CD4-positive, alpha-beta T cell (primary cell): ENCODE measurements around the gene DUSP19. TPM values are rescaled to one million over a fixed set of nuclear protein-coding genes. Genes with fewer than 3 reads are reported as not detected.

Source experiments
- ATAC-seq: fragments of 200-7000 bp; cut with Tn5 transposase; one replicate; pipeline ENCODE4 v1.10.0; 2022; ENCODE audit warnings: mild to moderate bottlenecking; ENCODE audit not compliant: poor library complexity
- CTCF ChIA-PET: fragments of 350-600 bp; sonication (Branson Sonifier 250); formaldehyde crosslinking; loops from one replicate; lab custom pipeline; 2021; ENCODE audit warnings: antibody characterized with exemption, inconsistent platforms; lab: Charles Lee
- POLR2A ChIA-PET: fragments of 350-600 bp; sonication (Branson Sonifier 250); formaldehyde crosslinking; loops from one replicate; lab custom pipeline; 2021; ENCODE audit warnings: antibody characterized with exemption, inconsistent platforms; lab: Charles Lee
- DNase-seq, 14 experiments: peaks; one replicate each; pipeline ENCODE4 v3.0.0-alpha.2; 2013 to 2020; ENCODE audit warnings: mixed read lengths in 2 of 14
- H3K27ac ChIP-seq, 2 donors: one replicate each; pipeline versions ENCODE4 v1.5.1 to v1.7.0; 2013; ENCODE audit warnings: low read length in 2 of 2, low read depth in 1 of 2, mild to moderate bottlenecking in 1 of 2
- H3K27me3 ChIP-seq, 2 experiments: 1 replicate in 1 of 2; 2 replicates in 1 of 2; pipeline versions ENCODE4 v1.6.1 to v1.7.0; 2013; ENCODE audit warnings: low read length in 2 of 2, control low read depth in 1 of 2, mild to moderate bottlenecking in 1 of 2, moderate library complexity in 1 of 2; ENCODE audit not compliant: insufficient read depth in 2 of 2, control insufficient read depth in 1 of 2
- H3K36me3 ChIP-seq: one replicate; pipeline ENCODE4 v1.6.1; 2013; ENCODE audit warnings: low read length, control low read depth; ENCODE audit not compliant: insufficient read depth
- H3K4me1 ChIP-seq: one replicate; pipeline ENCODE4 v1.6.1; 2013; ENCODE audit warnings: low read length, control low read depth; ENCODE audit not compliant: insufficient read depth
- H3K4me3 ChIP-seq: one replicate; pipeline ENCODE4 v1.5.1; 2013; ENCODE audit warnings: mild to moderate bottlenecking, low read length, moderate library complexity
- H3K9me3 ChIP-seq, 2 experiments: 1 replicate in 1 of 2; 2 replicates in 1 of 2; pipeline versions ENCODE4 v1.6.1 to v1.7.0; 2013; ENCODE audit warnings: low read length in 2 of 2, mild to moderate bottlenecking in 2 of 2, control low read depth in 1 of 2, moderate library complexity in 1 of 2; ENCODE audit not compliant: control insufficient read depth in 1 of 2, insufficient read depth in 1 of 2
- H3K27ac Mint-ChIP-seq: one replicate; pipeline ENCODE4 v1.8.0; 2020; ENCODE audit warnings: mixed read lengths
- H3K27me3 Mint-ChIP-seq: one replicate; pipeline ENCODE4 v1.8.0; 2021; ENCODE audit warnings: mixed read lengths
- H3K36me3 Mint-ChIP-seq: one replicate; pipeline ENCODE4 v1.8.0; 2021; ENCODE audit warnings: low read depth, mixed read lengths
- H3K4me1 Mint-ChIP-seq: one replicate; pipeline ENCODE4 v1.8.0; 2021; ENCODE audit warnings: low read depth, mixed read lengths
- H3K4me3 Mint-ChIP-seq: one replicate; pipeline ENCODE4 v1.8.0; 2020; ENCODE audit warnings: mild to moderate bottlenecking, mixed read lengths
- H3K9me3 Mint-ChIP-seq: one replicate; pipeline ENCODE4 v1.8.0; 2020; ENCODE audit warnings: mixed read lengths
- intact Hi-C, 2 experiments: fragments of 100-400 bp; cut with DNase I in 1 of 2; cut with micrococcal nuclease in 1 of 2; formaldehyde crosslinking; loops; one replicate each; pipeline versions ENCODE4 v1.15.1 to v1.9.0; 2023 to 2025; cut with DNase I, micrococcal nuclease
- total RNA-seq, 174 experiments: library from RNA in 2 of 174; stranded (reverse) in 2 of 174; gene quantifications; one replicate each; pipeline ENCODE4 v1.2.3 and lab custom pipeline; 2021 to 2026
- TF ChIP-seq, protein P1 (sequence below): fragments of 200-600 bp; IDR thresholded peaks from one replicate; pipeline ENCODE4 v1.8.0; 2022; ENCODE audit warnings: antibody characterized with exemption, mild to moderate bottlenecking

Gene DUSP19
- total RNA-seq, 2 experiments from 2014 or later, result 0.14 to 0.50 TPM

DNA sequence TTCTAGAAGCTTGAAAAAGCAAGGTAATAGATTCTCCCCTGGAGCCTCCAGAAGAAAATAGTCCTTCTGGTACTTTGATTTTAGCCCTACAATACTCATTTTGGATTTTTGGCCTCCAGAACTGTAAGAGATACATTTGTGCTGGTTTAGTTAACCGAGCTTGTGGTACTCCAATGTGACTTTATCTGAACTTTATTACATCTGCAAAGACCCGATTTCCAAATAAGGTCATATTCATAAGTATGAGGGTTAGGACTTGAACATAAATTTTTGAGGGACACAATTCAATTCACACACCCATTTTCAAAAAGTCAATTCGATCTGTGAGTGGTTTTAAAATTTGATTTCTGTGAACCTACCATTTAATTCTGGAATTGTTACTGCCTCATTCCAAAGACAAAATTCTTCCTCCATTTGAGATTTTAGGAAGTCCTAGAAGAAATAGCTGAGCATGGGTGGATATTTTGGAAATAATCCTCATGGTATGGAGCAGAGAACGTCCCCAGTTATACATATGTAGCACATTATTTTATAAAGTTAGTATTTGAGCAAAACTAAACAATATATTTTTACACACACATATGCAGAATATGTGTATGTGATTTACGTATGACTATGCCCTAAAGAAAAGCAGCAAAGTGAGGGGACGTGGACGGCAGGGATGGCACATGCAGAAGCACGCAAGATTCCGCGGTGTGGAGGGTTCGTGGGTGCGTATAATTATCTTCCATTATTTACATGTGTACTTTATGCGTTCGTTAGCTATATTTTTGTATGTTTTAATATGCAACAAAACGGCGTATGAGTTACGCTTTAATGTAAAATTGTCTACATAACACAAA lies 44.8 kb downstream of the DUSP19 start:
- Histone ChIP-seq H3K36me3 (no peaks in the 10 kb centered on the region), H3K27me3 (peaks cover 0 to 3% of the 10 kb centered on the region in 2 experiments), H3K4me3 (peak overlapping the region; percentile 90), H3K9me3 (no peaks in the 10 kb centered on the region), H3K4me1 (peaks cover 12% of the 10 kb centered on the region), H3K27ac (no peak overlapping the region)
- intact Hi-C loops, result loop anchor here in 1 of 2 experiments (2.0 to 5.0 kb wide), 2 partner anchors 46 to 85 kb away; partner anchors contain the start of genes DUSP19 and NCKAP1
- H3K36me3 Mint-ChIP-seq, result peaks cover 23% of the 10 kb centered on the region
- ATAC-seq (no peak), DNase-seq (peak in 2 of 14 experiments; percentile 17 to 22)
- H3K27ac Mint-ChIP-seq, result peak overlapping the region; percentile 99
- TF ChIP-seq, protein P1, sequence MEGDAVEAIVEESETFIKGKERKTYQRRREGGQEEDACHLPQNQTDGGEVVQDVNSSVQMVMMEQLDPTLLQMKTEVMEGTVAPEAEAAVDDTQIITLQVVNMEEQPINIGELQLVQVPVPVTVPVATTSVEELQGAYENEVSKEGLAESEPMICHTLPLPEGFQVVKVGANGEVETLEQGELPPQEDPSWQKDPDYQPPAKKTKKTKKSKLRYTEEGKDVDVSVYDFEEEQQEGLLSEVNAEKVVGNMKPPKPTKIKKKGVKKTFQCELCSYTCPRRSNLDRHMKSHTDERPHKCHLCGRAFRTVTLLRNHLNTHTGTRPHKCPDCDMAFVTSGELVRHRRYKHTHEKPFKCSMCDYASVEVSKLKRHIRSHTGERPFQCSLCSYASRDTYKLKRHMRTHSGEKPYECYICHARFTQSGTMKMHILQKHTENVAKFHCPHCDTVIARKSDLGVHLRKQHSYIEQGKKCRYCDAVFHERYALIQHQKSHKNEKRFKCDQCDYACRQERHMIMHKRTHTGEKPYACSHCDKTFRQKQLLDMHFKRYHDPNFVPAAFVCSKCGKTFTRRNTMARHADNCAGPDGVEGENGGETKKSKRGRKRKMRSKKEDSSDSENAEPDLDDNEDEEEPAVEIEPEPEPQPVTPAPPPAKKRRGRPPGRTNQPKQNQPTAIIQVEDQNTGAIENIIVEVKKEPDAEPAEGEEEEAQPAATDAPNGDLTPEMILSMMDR, result no peak
- ChIA-PET CTCF (no interaction called here), POLR2A (interaction anchor here (1.1 to 3.4 kb wide), 4 partner anchors 8 to 408 kb away, joined by 4 to 21 read pairs (median 6); partner anchors contain the start of genes DNAJC10, DUSP19 and NCKAP1)
- H3K9me3 Mint-ChIP-seq, result no peaks in the 10 kb centered on the region
- H3K4me1 Mint-ChIP-seq, result peaks cover 41% of the 10 kb centered on the region
- H3K4me3 Mint-ChIP-seq, result peak overlapping the region; percentile 96
- peaks cover 21% of the 10 kb centered on the region for H3K27me3 Mint-ChIP-seq

DNA sequence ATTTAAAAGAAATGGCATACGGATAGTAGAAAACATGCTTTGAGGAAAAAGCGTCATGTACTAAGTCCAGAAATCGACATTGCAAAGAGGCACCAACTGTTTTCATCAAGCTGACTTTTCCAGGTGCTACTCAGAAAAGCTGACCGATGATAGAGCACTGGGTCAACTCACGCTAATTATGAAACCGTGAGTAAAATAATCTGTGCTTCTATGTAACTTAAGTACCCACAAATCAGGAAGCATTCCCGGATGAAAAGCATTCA lies 45.3 kb downstream of the DUSP19 start:
- intact Hi-C loops, result loop anchor here (1.0 to 5.0 kb wide), 4 partner anchors 46 to 407 kb away; partner anchors contain the start of genes DUSP19 (in 2 of the 2), DNAJC10 (in 1 of the 2) and NCKAP1 (in 1 of the 2)

DNA sequence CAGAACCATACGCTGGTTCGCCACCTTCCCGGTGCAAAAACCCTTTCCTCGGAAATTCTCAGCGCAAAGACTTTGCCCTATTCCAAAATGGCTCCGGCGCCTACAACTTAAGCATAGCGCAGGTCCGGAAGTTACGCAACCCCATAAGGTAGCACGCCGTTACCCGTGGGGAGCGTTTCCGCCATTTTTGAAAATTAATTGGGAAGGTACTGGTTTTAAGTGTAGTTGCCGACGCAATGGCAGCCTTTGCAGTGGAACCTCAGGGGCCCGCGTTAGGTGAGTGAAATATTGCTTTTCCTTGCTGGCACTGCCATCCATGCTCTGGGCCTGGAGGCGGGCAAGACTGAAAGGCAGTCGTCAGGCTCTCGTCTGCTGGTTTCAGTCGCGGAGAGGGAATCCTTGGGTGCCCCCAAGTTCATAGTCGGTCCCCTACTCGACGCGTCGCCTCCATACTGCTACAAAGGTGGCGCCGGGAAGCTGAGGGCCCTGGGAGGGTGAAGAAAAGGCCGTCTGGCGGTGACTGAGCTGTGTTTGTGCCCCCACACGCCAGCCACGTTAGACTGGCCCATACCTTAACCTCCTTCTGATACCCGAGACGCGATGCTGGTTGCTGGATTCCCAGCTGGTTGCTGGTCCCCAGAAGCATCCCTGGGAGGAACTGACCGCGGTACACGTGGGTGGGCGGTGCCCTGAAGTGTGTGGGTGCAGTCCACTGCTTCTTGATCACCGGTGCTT lies 45.8 kb downstream of the DUSP19 start, which contains the start of gene NUP35:
TSS of gene NUP35 (plus strand) at position 222 of the 735 bp plus-strand sequence. CDS start at position 237, 15 bp downstream.
- Histone ChIP-seq H3K4me3 (peak within 1 kb of the TSS; percentile 90), H3K9me3 (no peaks in the 10 kb centered on the region), H3K27ac (peak within 1 kb of the TSS; percentile 76 to 95), H3K4me1 (peaks cover 12% of the 10 kb centered on the region), H3K36me3 (peaks cover under 1% of the 10 kb centered on the region), H3K27me3 (no peaks in the 10 kb centered on the region)
- intact Hi-C loops, result loop anchor here (1.0 to 5.0 kb wide), 3 partner anchors 46 to 408 kb away; partner anchors contain the start of genes DUSP19 (in 2 of the 2) and DNAJC10 (in 1 of the 2)
- ATAC-seq, result peak; percentile 94
- TF ChIP-seq, protein P1, result no peak
- ChIA-PET CTCF (no interaction called here), POLR2A (interaction anchor here (0.6 to 3.4 kb wide), 6 partner anchors 9 to 409 kb away, joined by 3 to 21 read pairs (median 4); partner anchors contain the start of genes DNAJC10 and DUSP19)
- H3K27me3 Mint-ChIP-seq, result peaks cover 12% of the 10 kb centered on the region
- H3K27ac Mint-ChIP-seq, result peak within 1 kb of the TSS; percentile 99
- H3K9me3 Mint-ChIP-seq, result no peaks in the 10 kb centered on the region
- peaks cover 33% of the 10 kb centered on the region for H3K36me3 Mint-ChIP-seq
- H3K4me3 Mint-ChIP-seq, result peak within 1 kb of the TSS; percentile 96
- peaks cover 47% of the 10 kb centered on the region for H3K4me1 Mint-ChIP-seq
- peak; percentile 76 to 92 (median 80) for DNase-seq

More for the DNA sequence above, 45.3 kb downstream of the DUSP19 start:
- H3K36me3 Mint-ChIP-seq, result peaks cover 28% of the 10 kb centered on the region
- Histone ChIP-seq H3K27me3 (no peaks in the 10 kb centered on the region), H3K4me1 (peaks cover 12% of the 10 kb centered on the region), H3K9me3 (no peaks in the 10 kb centered on the region), H3K27ac (peak overlapping the region; percentile 76 to 95), H3K36me3 (no peaks in the 10 kb centered on the region), H3K4me3 (peak overlapping the region; percentile 90)
- DNase-seq, result no peak
- peaks cover 43% of the 10 kb centered on the region for H3K4me1 Mint-ChIP-seq
- peak; percentile 18 for ATAC-seq
- ChIA-PET POLR2A (interaction anchor here (1.4 to 3.4 kb wide), 3 partner anchors 8 to 408 kb away, joined by 4 to 21 read pairs (median 8); partner anchors contain the start of genes DNAJC10 and DUSP19), CTCF (no interaction called here)
- peak overlapping the region; percentile 96 for H3K4me3 Mint-ChIP-seq
- H3K27me3 Mint-ChIP-seq, result peaks cover 15% of the 10 kb centered on the region
- H3K27ac Mint-ChIP-seq, result peak overlapping the region; percentile 99
- TF ChIP-seq, protein P1, result no peak
- H3K9me3 Mint-ChIP-seq, result no peaks in the 10 kb centered on the region
